Measurements from ENCODE around the gene WDR74.
A peak's percentile ranks its signal among the peaks of the same experiment; 100 is the strongest.

The WDR74 gene

GRCh38 chr11:62792202-62792575, 47.2 kb downstream of the WDR74 start:
- no peak for DNase-seq (ENCODE audit: low read depth)

GRCh38 chr11:62791501-62792201, 47.7 kb downstream of the WDR74 start, which contains the start of gene TMEM223:
TSS of gene TMEM223 (minus strand) at chr11:62792006. CDS start at chr11:62791994, 12 bp downstream.
- DNase-seq (ENCODE audit: low read depth) = peak; percentile 83

- DNase-seq (ENCODE audit: low read depth) = no peak
These were observed 49.8 kb downstream of the WDR74 start for GRCh38 chr11:62789576-62789975.

- no peak for DNase-seq (ENCODE audit: low read depth)
These were observed 50.4 kb downstream of the WDR74 start for GRCh38 chr11:62788991-62789390.

GRCh38 chr11:62787005-62787759, 52.2 kb downstream of the WDR74 start, which contains the start of gene TMEM179B:
TSS of gene TMEM179B (plus strand) at chr11:62787402. CDS start at chr11:62787432, 30 bp downstream.
- DNase-seq (ENCODE audit: low read depth) = peak; percentile 98

GRCh38 chr11:62786318-62787004, 52.9 kb downstream of the WDR74 start:
- peak; percentile 85 for DNase-seq (ENCODE audit: low read depth)

Measured in EH (cell line).